DND-41 (cell line): ENCODE data around the gene VSTM2B.

Source experiments
- ATAC-seq: fragments of 200-7000 bp; cut with Tn5 transposase; 3 replicates; pipeline ENCODE4 v1.9.1; 2021; ENCODE audit warnings: low read depth; ENCODE audit not compliant: insufficient read depth
- DNase-seq: peaks from one replicate; pipeline ENCODE4 v3.0.0-alpha.2; 2020
- H2AFZ ChIP-seq: 2 replicates; pipeline ENCODE4 v1.6.0; 2012; ENCODE audit warnings: low read depth, low read length
- H3K27ac ChIP-seq: 2 replicates; pipeline ENCODE4 v1.5.1; 2012; ENCODE audit warnings: low read length, inconsistent platforms
- H3K27me3 ChIP-seq: fragments of 200-600 bp; sonication (generic); 2 replicates; pipeline ENCODE4 v1.6.0; 2012; ENCODE audit warnings: low read length, mild to moderate bottlenecking, inconsistent platforms; ENCODE audit not compliant: insufficient read depth, poor library complexity
- H3K36me3 ChIP-seq: 2 replicates; pipeline ENCODE4 v1.5.1; 2012; ENCODE audit warnings: low read length, inconsistent platforms; ENCODE audit not compliant: insufficient read depth
- H3K4me1 ChIP-seq: 2 replicates; pipeline ENCODE4 v1.5.1; 2012; ENCODE audit warnings: mild to moderate bottlenecking, low read length; ENCODE audit not compliant: insufficient read depth
- H3K4me2 ChIP-seq: 2 replicates; pipeline ENCODE4 v1.6.0; 2012; ENCODE audit warnings: mild to moderate bottlenecking, moderate library complexity, low read length, inconsistent platforms; ENCODE audit not compliant: insufficient read depth
- H3K4me3 ChIP-seq, 2 experiments: fragments of 200-600 bp in 1 of 2; shearing (Covaris generic) in 1 of 2; 2 replicates each; pipeline ENCODE4 v1.5.1; 2012 to 2016; ENCODE audit warnings: inconsistent platforms in 2 of 2, low read length in 2 of 2, mild to moderate bottlenecking in 2 of 2, low read depth in 1 of 2, moderate library complexity in 1 of 2
- H3K79me2 ChIP-seq: 2 replicates; pipeline ENCODE4 v1.6.0; 2012; ENCODE audit warnings: low read length, inconsistent platforms; ENCODE audit not compliant: insufficient read depth
- H3K9ac ChIP-seq: 2 replicates; pipeline ENCODE4 v1.6.0; 2012; ENCODE audit warnings: low read depth, mild to moderate bottlenecking, inconsistent platforms, low read length, moderate library complexity
- H3K9me3 ChIP-seq: 2 replicates; pipeline ENCODE4 v1.5.1; 2012; ENCODE audit warnings: low read length, moderate library complexity, mild to moderate bottlenecking, inconsistent platforms; ENCODE audit not compliant: insufficient read depth, severe bottlenecking
- H4K20me1 ChIP-seq: 2 replicates; pipeline ENCODE4 v1.6.0; 2012; ENCODE audit warnings: low read length; ENCODE audit not compliant: insufficient read depth
- EZH2 ChIP-seq: IDR thresholded peaks from 3 replicates; pipeline ENCODE4 v1.6.1; 2012; ENCODE audit warnings: borderline replicate concordance, low read depth, mild to moderate bottlenecking, moderate library complexity, low read length, inconsistent platforms; ENCODE audit not compliant: severe bottlenecking
- TF ChIP-seq, protein P1 (sequence below): IDR thresholded peaks from 2 replicates; pipeline ENCODE4 v1.5.1; 2012; ENCODE audit warnings: borderline replicate concordance, low read length, moderate library complexity, mild to moderate bottlenecking; ENCODE audit not compliant: poor library complexity, severe bottlenecking; ENCODE audit errors: extremely low read depth

The VSTM2B gene

DNA sequence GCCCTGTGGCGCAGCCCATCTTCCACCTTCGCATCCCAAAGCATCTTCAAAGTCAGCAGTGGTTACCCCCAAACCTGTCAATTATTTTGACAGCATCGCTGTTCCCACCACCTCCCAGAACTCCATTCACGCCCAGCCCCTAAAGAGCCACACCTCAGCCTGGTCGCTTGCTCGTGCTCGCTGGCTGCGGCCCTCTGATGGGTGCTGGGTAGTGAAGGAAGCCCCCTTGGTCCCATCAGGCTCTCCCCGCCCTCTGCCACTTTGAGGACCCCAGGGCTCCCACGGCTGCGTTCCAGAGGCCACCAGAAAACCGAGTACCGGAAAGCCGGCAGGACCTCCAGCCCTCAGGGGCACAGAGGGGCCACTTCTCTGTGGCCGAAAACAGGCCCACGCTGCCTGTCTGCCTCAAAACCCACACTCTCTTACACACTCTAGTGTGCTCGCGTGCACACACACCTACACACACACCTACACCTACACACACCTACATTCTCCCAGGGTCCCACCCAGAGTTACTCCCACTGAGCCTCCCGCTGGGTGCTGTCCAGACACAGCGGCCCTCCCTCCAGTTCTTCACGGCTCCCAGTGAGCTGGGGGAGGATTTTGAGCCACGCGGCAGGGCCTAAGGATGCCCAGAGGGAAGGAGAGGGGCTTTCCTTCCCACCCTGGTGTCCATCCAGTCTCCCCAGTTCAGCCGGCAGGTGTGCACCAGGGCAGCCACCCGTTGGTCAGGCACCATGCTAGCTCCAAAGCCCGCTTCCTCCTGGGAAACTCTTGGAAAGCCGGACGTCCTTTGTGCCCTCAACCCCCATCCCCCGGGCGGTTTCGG lies 1.9 kb downstream of the VSTM2B start:
- H4K20me1 ChIP-seq = no peaks in the 10 kb centered on the region
- H3K4me3 ChIP-seq = no peak overlapping the region
- H3K9ac ChIP-seq = no peak overlapping the region
- no peaks in the 10 kb centered on the region for H3K79me2 ChIP-seq
- no peaks in the 10 kb centered on the region for H3K4me1 ChIP-seq
- no peak overlapping the region for H3K27ac ChIP-seq
- no peaks in the 10 kb centered on the region for H3K36me3 ChIP-seq
- peaks cover 3% of the 10 kb centered on the region for H3K9me3 ChIP-seq
- no peak for ATAC-seq
- H2AFZ ChIP-seq = no peak overlapping the region
- TF ChIP-seq, protein P1, sequence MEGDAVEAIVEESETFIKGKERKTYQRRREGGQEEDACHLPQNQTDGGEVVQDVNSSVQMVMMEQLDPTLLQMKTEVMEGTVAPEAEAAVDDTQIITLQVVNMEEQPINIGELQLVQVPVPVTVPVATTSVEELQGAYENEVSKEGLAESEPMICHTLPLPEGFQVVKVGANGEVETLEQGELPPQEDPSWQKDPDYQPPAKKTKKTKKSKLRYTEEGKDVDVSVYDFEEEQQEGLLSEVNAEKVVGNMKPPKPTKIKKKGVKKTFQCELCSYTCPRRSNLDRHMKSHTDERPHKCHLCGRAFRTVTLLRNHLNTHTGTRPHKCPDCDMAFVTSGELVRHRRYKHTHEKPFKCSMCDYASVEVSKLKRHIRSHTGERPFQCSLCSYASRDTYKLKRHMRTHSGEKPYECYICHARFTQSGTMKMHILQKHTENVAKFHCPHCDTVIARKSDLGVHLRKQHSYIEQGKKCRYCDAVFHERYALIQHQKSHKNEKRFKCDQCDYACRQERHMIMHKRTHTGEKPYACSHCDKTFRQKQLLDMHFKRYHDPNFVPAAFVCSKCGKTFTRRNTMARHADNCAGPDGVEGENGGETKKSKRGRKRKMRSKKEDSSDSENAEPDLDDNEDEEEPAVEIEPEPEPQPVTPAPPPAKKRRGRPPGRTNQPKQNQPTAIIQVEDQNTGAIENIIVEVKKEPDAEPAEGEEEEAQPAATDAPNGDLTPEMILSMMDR = no peak
- no peak for TF ChIP-seq EZH2
- no peak for DNase-seq
- H3K27me3 ChIP-seq = no peaks in the 10 kb centered on the region
- H3K4me2 ChIP-seq = no peak overlapping the region

DNA sequence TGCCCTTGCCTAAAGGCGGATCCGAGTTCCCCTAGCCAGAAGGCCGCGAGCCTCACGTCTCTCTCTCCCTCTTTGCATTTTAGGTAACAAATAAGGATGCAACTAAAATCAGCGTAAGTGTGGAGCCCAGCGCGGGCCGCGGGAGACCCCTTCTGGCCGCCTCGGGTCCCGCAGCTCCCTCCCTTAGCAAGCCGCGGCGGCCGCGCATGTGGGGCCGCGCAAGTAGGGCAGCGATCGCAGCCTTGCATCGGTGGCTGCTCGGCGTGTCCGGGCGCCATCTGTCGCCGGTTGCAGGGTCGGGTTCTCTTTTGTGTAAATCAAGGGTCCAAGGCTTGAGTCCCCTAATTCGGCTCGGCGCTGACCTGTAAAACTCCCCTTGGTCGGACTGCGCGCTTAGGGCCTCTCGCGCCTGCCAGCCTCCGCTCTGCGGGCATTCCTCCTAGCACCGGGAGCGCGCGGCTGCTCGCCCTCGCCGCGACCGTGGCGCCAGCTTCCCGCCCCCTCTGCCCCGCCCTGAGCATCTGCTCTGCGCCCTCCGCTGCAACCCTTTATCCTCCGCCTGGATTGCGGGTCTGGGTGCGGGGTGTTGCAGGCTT lies 2.7 kb downstream of the VSTM2B start:
- Histone ChIP-seq H3K79me2 (no peaks in the 10 kb centered on the region), H3K4me2 (no peak overlapping the region), H4K20me1 (no peaks in the 10 kb centered on the region), H3K36me3 (no peaks in the 10 kb centered on the region), H3K4me3 (no peak overlapping the region), H3K4me1 (no peaks in the 10 kb centered on the region), H3K27me3 (no peaks in the 10 kb centered on the region), H3K9me3 (peaks cover 3% of the 10 kb centered on the region), H3K27ac (no peak overlapping the region), H3K9ac (no peak overlapping the region), H2AFZ (no peak overlapping the region)
- DNase-seq = no peak
- no peak for ATAC-seq
- no peak for TF ChIP-seq EZH2
- TF ChIP-seq, protein P1 = no peak

DNA sequence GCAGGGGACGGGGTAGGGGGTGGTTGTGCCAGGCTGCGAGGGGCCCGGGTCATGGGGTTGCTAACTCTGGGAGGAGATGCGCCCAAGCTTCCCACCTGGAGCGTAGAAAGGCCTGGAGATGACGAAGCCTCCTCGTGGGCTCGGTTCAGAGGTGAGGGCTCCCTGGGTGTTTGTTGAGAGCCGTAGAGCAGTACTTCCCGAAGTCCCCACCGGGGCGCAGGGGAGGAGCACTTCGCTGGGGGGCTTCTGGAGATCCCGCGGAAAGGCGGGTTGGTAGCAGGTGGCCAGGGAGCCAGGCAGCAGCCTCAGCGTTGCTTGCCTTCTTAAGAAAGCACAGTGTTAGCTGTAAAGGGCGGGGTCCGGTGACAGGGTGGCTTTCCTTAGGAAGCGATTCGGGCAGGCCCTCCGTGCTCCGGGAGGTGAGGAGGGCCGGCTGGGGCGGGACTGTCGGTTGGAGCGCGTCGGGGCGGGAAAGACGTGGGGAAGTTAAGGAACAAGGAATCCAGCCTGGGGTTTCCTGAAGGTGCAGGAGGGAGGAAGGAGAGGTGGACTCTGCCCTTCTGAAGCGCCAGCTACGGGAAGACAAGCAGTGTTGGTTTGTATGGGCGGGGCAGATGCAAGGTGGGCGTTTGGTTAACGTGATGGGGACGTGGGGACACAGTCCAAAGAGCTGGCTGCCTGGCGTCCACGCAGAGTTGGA lies 3.3 kb downstream of the VSTM2B start:
- ATAC-seq = no peak
- H3K27me3 ChIP-seq = no peaks in the 10 kb centered on the region
- H3K9ac ChIP-seq = no peak overlapping the region
- TF ChIP-seq, protein P1 = no peak
- no peak for TF ChIP-seq EZH2
- no peak overlapping the region for H3K4me2 ChIP-seq
- no peaks in the 10 kb centered on the region for H3K4me1 ChIP-seq
- H3K36me3 ChIP-seq = no peaks in the 10 kb centered on the region
- no peak for DNase-seq
- no peak overlapping the region for H3K27ac ChIP-seq
- no peak overlapping the region for H3K4me3 ChIP-seq
- no peaks in the 10 kb centered on the region for H4K20me1 ChIP-seq
- no peak overlapping the region for H2AFZ ChIP-seq
- peaks cover 3% of the 10 kb centered on the region for H3K9me3 ChIP-seq
- no peaks in the 10 kb centered on the region for H3K79me2 ChIP-seq
